Fibroblast of lung (primary cell): ENCODE data around the gene DPP6.
"Not testable (repeated sequence)": the region's sequence is repeated elsewhere in the genome, so short reads cannot be mapped to it uniquely, and the experiment has no call there.

Source experiments
- EZH2 ChIP-seq: IDR thresholded peaks from 2 replicates; pipeline ENCODE4 v1.5.1; 2012; ENCODE audit warnings: low read length, control low read depth, mild to moderate bottlenecking; ENCODE audit errors: missing control alignments
- TF ChIP-seq, protein P1 (sequence below), 2 donors: IDR thresholded peaks in 1 of 2; conservative IDR thresholded peaks in 1 of 2; 1 replicate in 1 of 2; 2 replicates in 1 of 2; pipeline ENCODE4 v1.5.1; 2011 to 2012; ENCODE audit warnings: low read length in 2 of 2, control low read depth in 1 of 2, inconsistent platforms in 1 of 2, low read depth in 1 of 2, mild to moderate bottlenecking in 1 of 2

DNA sequence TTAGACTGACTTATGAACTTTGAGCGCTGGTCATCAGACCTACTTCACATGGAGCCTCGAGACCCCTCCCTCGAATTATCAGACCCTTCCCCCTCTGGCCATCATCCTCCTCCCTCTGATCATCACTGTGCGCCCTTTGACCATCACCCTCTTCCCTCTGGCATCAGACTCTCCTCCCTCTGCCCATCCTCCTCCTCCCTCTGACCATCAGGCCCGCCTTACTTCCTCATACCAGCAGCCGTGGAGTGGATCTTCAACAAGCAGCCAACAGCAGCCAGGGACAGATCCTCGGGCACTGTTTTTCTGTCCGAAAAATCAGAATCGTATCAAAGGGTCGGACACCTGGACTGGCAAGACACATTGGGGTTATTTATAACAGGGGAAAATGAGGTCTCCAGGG is 70.5 kb downstream of the DPP6 start:
- TF ChIP-seq, protein P1, sequence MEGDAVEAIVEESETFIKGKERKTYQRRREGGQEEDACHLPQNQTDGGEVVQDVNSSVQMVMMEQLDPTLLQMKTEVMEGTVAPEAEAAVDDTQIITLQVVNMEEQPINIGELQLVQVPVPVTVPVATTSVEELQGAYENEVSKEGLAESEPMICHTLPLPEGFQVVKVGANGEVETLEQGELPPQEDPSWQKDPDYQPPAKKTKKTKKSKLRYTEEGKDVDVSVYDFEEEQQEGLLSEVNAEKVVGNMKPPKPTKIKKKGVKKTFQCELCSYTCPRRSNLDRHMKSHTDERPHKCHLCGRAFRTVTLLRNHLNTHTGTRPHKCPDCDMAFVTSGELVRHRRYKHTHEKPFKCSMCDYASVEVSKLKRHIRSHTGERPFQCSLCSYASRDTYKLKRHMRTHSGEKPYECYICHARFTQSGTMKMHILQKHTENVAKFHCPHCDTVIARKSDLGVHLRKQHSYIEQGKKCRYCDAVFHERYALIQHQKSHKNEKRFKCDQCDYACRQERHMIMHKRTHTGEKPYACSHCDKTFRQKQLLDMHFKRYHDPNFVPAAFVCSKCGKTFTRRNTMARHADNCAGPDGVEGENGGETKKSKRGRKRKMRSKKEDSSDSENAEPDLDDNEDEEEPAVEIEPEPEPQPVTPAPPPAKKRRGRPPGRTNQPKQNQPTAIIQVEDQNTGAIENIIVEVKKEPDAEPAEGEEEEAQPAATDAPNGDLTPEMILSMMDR (conservative IDR thresholded peaks at IDR 0.05 in 1 of 2, IDR thresholded peaks at IDR 0.05 in 1 of 2; ENCODE audit: low read depth in 1 of 2, low read length in 2 of 2), result not testable (repeated sequence)
- not testable (repeated sequence) for TF ChIP-seq EZH2
